Measurements from ENCODE around the gene SNX5.
"Not testable (repeated sequence)": the region's sequence is repeated elsewhere in the genome, so short reads cannot be mapped to it uniquely, and the experiment has no call there.

SNX5 gene

DNA sequence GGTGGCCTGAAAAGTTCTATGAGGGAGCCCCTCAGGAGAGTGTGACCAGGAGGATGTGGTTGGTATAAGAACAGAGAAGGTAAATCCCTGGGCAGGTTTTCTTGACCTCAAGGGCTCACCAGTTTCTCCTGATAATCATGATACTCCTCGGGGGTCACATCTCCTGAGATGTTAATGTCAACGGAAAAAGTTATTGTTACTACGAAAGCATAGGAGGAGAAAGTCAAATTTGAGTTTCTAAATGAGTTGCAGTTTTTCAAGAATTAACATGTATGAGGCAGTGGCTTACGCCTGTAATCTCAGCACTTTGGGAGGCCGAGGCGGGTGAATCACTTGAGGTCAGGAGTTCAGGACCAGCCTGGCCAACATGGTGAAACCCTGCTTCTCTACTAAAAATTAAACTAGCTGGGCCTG lies 23.6 kb upstream of the SNX5 start:
- peak; percentile 62 for DNase-seq

DNA sequence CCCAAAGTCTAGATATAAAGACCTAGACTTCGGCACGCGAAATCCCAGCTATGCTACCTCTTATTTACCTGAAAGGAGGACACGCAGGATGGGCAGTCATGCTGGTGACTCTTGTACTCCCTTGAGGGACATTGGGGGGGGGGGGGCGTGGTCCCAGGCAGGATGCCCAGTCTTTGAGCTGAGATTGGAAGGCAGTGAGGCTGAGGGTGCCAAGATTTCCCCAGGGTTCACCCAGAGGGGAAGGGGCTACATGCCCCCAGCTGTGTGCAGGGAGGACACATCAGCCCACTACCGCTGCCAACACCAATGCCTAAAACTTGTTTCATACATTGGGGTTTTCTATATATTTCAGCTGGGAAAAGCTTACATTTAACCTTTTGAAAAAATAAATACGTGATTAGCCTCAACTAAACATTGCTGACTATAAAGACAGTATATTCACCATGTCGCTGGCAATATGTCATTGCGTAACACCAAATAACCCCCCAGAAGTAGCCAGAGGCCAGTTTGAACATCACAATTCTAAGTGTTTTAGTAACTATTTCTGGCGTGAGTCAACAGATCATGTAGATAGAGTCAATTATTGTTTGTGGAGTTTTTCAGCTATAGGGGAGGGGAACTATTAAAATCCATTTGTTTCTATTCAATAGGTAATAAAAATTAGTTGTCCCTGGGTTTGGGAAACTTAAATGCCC lies 21.8 kb upstream of the SNX5 start:
- DNase-seq, result no peak

GRCh38 chr20:17987988-17988387 lies 19.4 kb upstream of the SNX5 start:
- DNase-seq, result no peak

- DNase-seq, result no peak
These were observed 16.9 kb upstream of the SNX5 start for GRCh38 chr20:17985388-17986018.

- DNase-seq, result no peak
These were observed 7.7 kb upstream of the SNX5 start for GRCh38 chr20:17976305-17976704.

DNA sequence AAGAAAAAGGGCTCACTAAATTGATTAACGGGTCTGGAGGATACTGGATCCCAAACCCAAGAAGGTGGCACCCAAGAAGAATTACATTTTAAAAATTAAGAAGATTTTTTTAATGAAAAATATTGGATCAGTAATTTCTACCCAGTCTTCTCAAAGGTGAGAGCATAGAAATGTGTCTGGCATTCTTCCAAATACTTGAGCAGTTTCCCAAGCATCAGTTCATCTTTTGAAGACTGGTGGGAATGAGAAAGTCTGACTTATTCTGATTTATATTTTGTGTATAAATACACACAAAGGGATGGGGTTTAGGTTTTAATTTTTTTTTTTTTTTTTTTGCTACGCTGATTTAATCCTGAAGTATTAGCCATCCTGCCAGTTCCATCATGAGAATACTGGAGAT lies 3.5 kb upstream of the SNX5 start:
- DNase-seq, result no peak

- no peak for DNase-seq
These were observed 2.9 kb upstream of the SNX5 start for GRCh38 chr20:17971300-17972013.

GRCh38 chr20:17969884-17970409 lies 1.4 kb upstream of the SNX5 start:
- DNase-seq, result peak; percentile 35

GRCh38 chr20:17969278-17969883 lies 787 bp upstream of the SNX5 start:
- peak; percentile 65 for DNase-seq

DNA sequence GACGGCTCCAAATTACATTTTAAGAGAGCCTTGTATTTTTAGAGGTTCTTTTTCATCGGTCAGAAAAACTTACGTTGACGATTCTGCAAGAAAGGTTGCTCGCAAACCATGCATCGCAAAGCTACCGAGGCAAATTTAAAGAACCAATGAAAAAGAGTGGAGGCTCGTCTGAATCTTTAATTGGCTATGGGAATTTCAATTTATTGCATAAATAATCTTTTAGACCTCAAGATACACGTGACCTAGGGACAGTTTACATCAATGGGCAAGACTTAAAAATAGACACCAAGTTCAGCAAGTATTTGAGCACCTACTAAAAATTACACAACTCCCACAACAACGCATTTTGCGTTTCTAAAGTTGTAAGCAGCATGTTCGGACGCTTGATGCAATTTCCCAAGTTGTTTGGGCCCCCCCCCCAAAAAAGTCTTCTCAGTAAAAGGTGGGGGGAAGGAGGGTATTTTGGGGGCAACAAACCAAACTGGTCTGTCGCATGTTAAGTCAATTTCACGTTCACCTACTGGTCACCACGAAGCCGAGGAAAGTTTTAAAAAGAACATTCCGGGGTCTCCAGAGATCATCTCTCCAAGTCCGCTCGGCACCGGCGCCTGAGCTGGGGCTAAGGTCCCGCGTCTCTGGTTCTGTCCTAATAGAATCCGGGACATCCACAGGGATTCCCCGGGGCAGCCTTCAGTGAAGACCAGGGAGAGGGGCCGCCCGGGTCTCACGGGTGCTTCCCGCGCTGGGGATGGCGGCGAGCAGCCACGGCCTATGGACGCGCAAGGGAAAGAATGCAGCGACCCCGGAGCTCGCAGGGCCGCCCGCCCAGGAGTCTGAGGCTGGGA lies 851 bp downstream of the SNX5 start:
- DNase-seq, result no peak

DNA sequence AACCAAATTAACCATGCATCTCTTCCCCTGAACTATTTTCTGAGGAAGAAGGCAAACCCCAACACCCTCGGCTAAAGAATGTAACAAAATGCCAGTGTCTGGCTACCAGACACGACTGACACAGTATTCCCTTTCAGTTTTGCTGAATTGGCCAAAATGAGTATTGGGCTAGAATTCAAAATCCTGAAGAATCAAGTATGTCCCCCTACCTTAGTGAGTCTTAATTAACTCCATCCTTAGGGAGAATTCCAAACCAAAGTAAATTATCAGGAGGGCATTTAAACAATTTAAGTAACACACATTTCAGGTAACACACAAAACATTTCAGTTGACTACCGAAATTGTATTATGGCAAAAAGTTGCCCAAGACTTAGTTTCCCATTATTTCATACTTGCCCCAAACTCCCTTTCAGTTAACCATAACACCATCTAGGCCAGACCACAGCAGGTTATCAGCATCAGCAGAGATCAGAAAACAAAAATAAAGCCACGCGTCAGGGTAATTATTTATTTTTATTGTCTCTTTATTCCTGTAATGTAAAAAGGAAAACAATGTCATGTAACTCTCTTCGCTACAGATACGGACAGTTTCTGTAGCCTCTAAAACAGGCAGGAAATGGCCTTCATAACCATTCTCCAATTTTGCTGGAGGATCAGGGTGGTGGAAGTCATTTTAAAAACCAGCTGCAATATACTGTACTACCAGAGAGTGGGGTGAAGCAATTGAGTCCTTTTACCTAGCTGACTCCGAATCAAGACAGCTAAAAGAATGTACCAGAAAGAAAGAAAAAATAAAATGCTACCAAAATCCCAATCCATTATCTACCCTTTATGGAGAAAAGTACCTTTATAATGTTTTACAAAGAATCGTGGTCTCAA lies 1.9 kb downstream of the SNX5 start:
- DNase-seq, result no peak

GRCh38 chr20:17965042-17965697 lies 3.4 kb downstream of the SNX5 start:
- DNase-seq, result no peak

DNA sequence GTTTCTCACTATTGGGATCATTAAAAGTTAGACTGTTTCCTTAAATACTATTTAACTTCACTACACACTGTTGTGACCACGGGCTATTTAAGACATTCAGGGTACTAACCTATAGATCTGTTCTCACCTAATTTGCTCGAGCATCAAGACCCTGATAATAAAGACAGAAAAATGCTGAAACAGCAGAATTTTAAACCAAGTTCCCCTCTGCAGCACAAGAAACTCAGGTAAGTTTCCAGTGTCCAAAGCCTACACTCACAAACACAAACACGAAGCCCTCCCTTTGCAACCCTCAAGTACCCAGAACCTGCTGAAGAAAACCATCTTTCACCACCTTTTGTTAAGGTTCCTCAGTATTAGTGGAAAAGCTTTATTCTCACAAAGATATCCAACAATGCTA lies 4.0 kb downstream of the SNX5 start:
- DNase-seq, result no peak

- DNase-seq, result no peak
These were observed 4.5 kb downstream of the SNX5 start for GRCh38 chr20:17964073-17964472.

DNA sequence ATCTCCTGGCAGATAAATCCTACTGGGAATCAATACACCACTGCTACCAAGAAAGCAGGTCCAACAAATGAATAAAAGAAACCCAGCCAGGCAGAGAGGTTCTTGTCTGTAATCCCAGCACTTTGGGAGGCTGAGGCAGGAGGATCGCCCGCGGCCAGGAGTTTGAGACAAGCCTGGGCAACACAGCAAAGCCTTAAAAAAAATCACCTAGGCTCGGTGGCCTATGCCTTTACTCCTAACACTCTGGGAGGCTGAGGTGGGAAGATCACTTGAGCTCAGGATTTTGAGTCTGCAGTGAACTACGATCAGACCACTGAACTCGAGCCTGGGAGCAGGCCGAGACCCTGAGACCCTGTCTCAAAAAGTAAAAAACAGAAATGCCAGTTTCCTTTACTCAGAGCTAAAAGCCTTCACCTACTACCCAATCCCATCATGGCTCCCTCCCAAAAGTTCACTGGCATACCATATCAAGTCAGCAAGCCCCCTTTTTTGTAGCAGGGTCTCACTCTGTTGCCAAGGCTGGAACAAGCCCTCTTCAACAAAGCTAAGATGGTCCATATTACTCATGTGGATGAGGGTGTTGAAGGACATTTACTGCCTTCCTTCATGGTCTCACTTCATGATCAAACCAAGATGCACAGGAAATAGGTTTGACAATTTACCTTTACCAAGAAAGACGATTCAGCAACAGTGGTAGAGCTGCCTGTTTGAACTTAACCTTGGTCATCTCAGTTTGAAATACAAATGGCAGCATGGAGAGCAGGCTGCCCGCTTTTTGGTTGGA lies 5.3 kb downstream of the SNX5 start:
- no peak for DNase-seq

GRCh38 chr20:17961587-17961940 lies 7.0 kb downstream of the SNX5 start:
- no peak for DNase-seq

GRCh38 chr20:17960927-17961586 lies 7.5 kb downstream of the SNX5 start:
- no peak for DNase-seq

- not testable (repeated sequence) for DNase-seq
These were observed 8.2 kb downstream of the SNX5 start for GRCh38 chr20:17960400-17960885.

- no peak for DNase-seq
These were observed 9.4 kb downstream of the SNX5 start for GRCh38 chr20:17959257-17959627.
